Testis (tissue), 3 donors: ENCODE data around the gene PRKG1. TPM values are rescaled to one million over a fixed set of nuclear protein-coding genes. Genes with fewer than 3 reads are reported as not detected.

Experiments
- DNase-seq: peaks from one replicate; pipeline ENCODE4 v3.0.0-alpha.2; 2019
- H3K27ac ChIP-seq, 2 donors: fragments of 200-600 bp; sonication (generic); one replicate each; pipeline ENCODE4 v1.5.1; 2019
- H3K27me3 ChIP-seq: fragments of 200-600 bp; sonication (generic); one replicate; pipeline ENCODE4 v1.5.1; 2019
- H3K36me3 ChIP-seq: fragments of 200-600 bp; sonication (generic); one replicate; pipeline ENCODE4 v1.5.1; 2017; ENCODE audit warnings: low read depth; ENCODE audit errors: missing control alignments
- H3K4me1 ChIP-seq: fragments of 200-600 bp; sonication (generic); one replicate; pipeline ENCODE4 v1.5.1; 2019
- H3K4me3 ChIP-seq, 2 donors: fragments of 200-600 bp; sonication (generic); one replicate each; pipeline ENCODE4 v1.5.1; 2017 to 2019
- H3K9me3 ChIP-seq: fragments of 200-600 bp; sonication (generic); one replicate; pipeline ENCODE4 v1.5.1; 2017
- POLR2A ChIP-seq: fragments of 450-650 bp; IDR thresholded peaks from one replicate; pipeline ENCODE4 v1.6.1; 2017; ENCODE audit warnings: antibody characterized with exemption, mild to moderate bottlenecking, moderate library complexity
- WGBS, 2 donors: methylation state at CpG; one replicate each; pipeline ENCODE4 v1.1.5; 2018; 5-methylcytosine and 5-hydroxymethylcytosine counted together
- intact Hi-C: fragments of 100-400 bp; cut with DNase I; formaldehyde crosslinking; loops from one replicate; pipeline ENCODE4 v1.15.1; 2023; ENCODE audit warnings: low total_unique reads
- polyA plus RNA-seq: library from polyadenylated mRNA; stranded (reverse); fragments of 350-450 nt; fragmentation: Illumina TruSeq; extraction: RNeasy Lipid Tissue Mini Kit (QIAGEN cat#74804); gene quantifications from one replicate; pipeline ENCODE4 v1.2.3, GENCODE V29; 2014; ENCODE audit warnings: low read depth, low replicate concordance; ENCODE audit not compliant: insufficient read depth
- total RNA-seq, 2 donors: library from RNA; depleted of rRNA; stranded (reverse); fragments of >200 nt; gene quantifications; one replicate each; pipeline ENCODE4 v1.2.3, GENCODE V29; 2016
- TF ChIP-seq, protein P1 (sequence below), 3 experiments: fragments of 450-650 bp in 2 of 3; fragments of 200-600 bp in 1 of 3; sonication (generic) in 1 of 3; IDR thresholded peaks; one replicate each; pipeline ENCODE4 v1.5.1; 2016 to 2019; ENCODE audit warnings: antibody characterized with exemption in 3 of 3, mild to moderate bottlenecking in 2 of 3, moderate library complexity in 1 of 3

PRKG1 gene
- total and polyA plus RNA-seq, 3 donors from 2014 or later: 6.3 to 15.3 (median 12.5) TPM

GRCh38 chr10:52106899-52107298 lies 1032.6 kb downstream of the PRKG1 start:
- H3K9me3 ChIP-seq: no peaks in the 10 kb centered on the region
- intact Hi-C loops: no loop called here

DNA sequence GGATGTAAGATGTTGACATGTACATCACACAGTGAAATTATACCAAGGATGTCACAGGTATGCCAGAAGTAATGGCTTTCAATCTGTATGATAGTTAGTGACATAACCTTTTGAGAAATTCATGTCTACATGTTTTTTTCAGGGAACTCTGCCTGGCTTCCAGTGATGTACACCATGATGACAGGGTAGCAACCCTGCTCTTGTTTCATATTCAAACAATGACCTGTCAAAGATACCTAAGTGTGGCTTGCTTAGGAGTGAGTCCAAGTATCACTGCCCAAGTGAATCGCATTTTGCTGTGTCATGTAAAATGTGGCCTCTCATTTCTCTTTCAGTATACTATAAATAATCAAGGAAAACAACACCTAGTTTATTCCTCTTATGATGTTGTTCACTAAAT lies 1033.9 kb downstream of the PRKG1 start:
- 87 to 97% methylated on average over 1 of the region's 1 CpG for WGBS, 2 donors
- TF ChIP-seq, protein P1, sequence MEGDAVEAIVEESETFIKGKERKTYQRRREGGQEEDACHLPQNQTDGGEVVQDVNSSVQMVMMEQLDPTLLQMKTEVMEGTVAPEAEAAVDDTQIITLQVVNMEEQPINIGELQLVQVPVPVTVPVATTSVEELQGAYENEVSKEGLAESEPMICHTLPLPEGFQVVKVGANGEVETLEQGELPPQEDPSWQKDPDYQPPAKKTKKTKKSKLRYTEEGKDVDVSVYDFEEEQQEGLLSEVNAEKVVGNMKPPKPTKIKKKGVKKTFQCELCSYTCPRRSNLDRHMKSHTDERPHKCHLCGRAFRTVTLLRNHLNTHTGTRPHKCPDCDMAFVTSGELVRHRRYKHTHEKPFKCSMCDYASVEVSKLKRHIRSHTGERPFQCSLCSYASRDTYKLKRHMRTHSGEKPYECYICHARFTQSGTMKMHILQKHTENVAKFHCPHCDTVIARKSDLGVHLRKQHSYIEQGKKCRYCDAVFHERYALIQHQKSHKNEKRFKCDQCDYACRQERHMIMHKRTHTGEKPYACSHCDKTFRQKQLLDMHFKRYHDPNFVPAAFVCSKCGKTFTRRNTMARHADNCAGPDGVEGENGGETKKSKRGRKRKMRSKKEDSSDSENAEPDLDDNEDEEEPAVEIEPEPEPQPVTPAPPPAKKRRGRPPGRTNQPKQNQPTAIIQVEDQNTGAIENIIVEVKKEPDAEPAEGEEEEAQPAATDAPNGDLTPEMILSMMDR (IDR thresholded peaks at IDR 0.05): no peak
- TF ChIP-seq POLR2A: no peak
- H3K9me3 ChIP-seq: no peaks in the 10 kb centered on the region
- no peak for DNase-seq
- intact Hi-C loops: no loop called here
- no peak overlapping the region for H3K27ac ChIP-seq
- H3K27me3 ChIP-seq: no peaks in the 10 kb centered on the region
- H3K4me1 ChIP-seq: no peaks in the 10 kb centered on the region
- H3K4me3 ChIP-seq: no peak overlapping the region
- no peaks in the 10 kb centered on the region for H3K36me3 ChIP-seq

More at GRCh38 chr10:52106899-52107298, 1032.6 kb downstream of the PRKG1 start:
- H3K4me1 ChIP-seq: no peaks in the 10 kb centered on the region
- TF ChIP-seq POLR2A: no peak
- TF ChIP-seq, protein P1 (IDR thresholded peaks at IDR 0.05): no peak
- no peaks in the 10 kb centered on the region for H3K36me3 ChIP-seq
- no peak overlapping the region for H3K27ac ChIP-seq
- H3K4me3 ChIP-seq: no peak overlapping the region
- DNase-seq: no peak
- H3K27me3 ChIP-seq: no peaks in the 10 kb centered on the region

GRCh38 chr10:52110576-52110975 lies 1036.3 kb downstream of the PRKG1 start:
- intact Hi-C loops: no loop called here
- H3K4me3 ChIP-seq: no peak overlapping the region
- no peak for DNase-seq
- no peaks in the 10 kb centered on the region for H3K27me3 ChIP-seq
- TF ChIP-seq, protein P1 (IDR thresholded peaks at IDR 0.05): no peak
- no peak for TF ChIP-seq POLR2A
- 41 to 70% methylated on average over 5 of the region's 5 CpGs for WGBS, 2 donors
- no peaks in the 10 kb centered on the region for H3K4me1 ChIP-seq
- H3K9me3 ChIP-seq: no peaks in the 10 kb centered on the region
- H3K36me3 ChIP-seq: no peaks in the 10 kb centered on the region
- H3K27ac ChIP-seq: no peak overlapping the region

- no peaks in the 10 kb centered on the region for H3K9me3 ChIP-seq
- intact Hi-C loops: no loop called here
- no peak for TF ChIP-seq POLR2A
- TF ChIP-seq, protein P1 (IDR thresholded peaks at IDR 0.05): no peak
- no peaks in the 10 kb centered on the region for H3K4me1 ChIP-seq
- no peaks in the 10 kb centered on the region for H3K27me3 ChIP-seq
- no peak overlapping the region for H3K4me3 ChIP-seq
- WGBS, 2 donors: 69 to 76% methylated on average over 3 of the region's 3 CpGs
- H3K27ac ChIP-seq: no peak overlapping the region
- DNase-seq: no peak
- H3K36me3 ChIP-seq: no peaks in the 10 kb centered on the region
Observed at GRCh38 chr10:52111101-52111891, 1037.0 kb downstream of the PRKG1 start.

GRCh38 chr10:52115823-52116222 lies 1041.5 kb downstream of the PRKG1 start:
- no peak for TF ChIP-seq POLR2A
- TF ChIP-seq, protein P1 (IDR thresholded peaks at IDR 0.05): no peak

More at GRCh38 chr10:52115823-52116222, 1041.5 kb downstream of the PRKG1 start:
- 95 to 97% methylated on average over 3 of the region's 3 CpGs for WGBS, 2 donors
- Histone ChIP-seq H3K9me3 (no peaks in the 10 kb centered on the region), H3K36me3 (no peaks in the 10 kb centered on the region), H3K27me3 (no peaks in the 10 kb centered on the region), H3K4me1 (no peaks in the 10 kb centered on the region), H3K4me3 (no peak overlapping the region), H3K27ac (no peak overlapping the region)
- intact Hi-C loops: no loop called here
- no peak for DNase-seq
